T-cell (primary cell): Measurements from ENCODE around the gene KIF12. TPM values are rescaled to one million over a fixed set of nuclear protein-coding genes. Genes with fewer than 3 reads are reported as not detected.

ENCODE experiments used
- ATAC-seq, 4 experiments: fragments of 200-7000 bp in 3 of 4; fragments of 150-1000 bp in 1 of 4; cut with Tn5 transposase; replicated peaks in 1 of 4; 1 replicate in 3 of 4; 2 replicates in 1 of 4; pipeline ENCODE4 v1.10.0; 2021; ENCODE audit warnings: moderate library complexity in 3 of 4, mild to moderate bottlenecking in 2 of 4, moderate number of reproducible peaks in 1 of 4
- CTCF ChIA-PET, 2 donors: fragments of 300-600 bp; sonication (Branson Sonifier 250); formaldehyde crosslinking; loops; one replicate each; lab custom pipeline; 2022; ENCODE audit warnings: antibody characterized with exemption in 2 of 2; lab: Charles Lee
- POLR2A ChIA-PET, 2 donors: fragments of 300-600 bp; sonication (Branson Sonifier 250); formaldehyde crosslinking; loops; one replicate each; lab custom pipeline; 2022; ENCODE audit warnings: antibody characterized with exemption in 2 of 2; lab: Charles Lee
- DNase-seq, 35 experiments: peaks; one replicate each; pipeline versions ENCODE4 v3.0.0 to v3.0.0-alpha.2; 2013 to 2023
- H3K27ac ChIP-seq: one replicate; pipeline ENCODE4 v1.5.1; 2013; ENCODE audit warnings: low read length
- H3K27me3 ChIP-seq, 2 experiments: replicated peaks in 1 of 2; 1 replicate in 1 of 2; 2 replicates in 1 of 2; pipeline versions ENCODE4 v1.6.1 to v1.7.0; 2013; ENCODE audit warnings: low read length in 1 of 2, mixed read lengths in 1 of 2; ENCODE audit not compliant: control insufficient read depth in 2 of 2, insufficient read depth in 2 of 2; ENCODE audit errors: extremely low read depth in 1 of 2
- H3K36me3 ChIP-seq, 2 donors: 1 replicate in 1 of 2; 2 replicates in 1 of 2; pipeline versions ENCODE4 v1.6.1 to v1.7.0; 2013; ENCODE audit warnings: low read length in 1 of 2; ENCODE audit not compliant: control insufficient read depth in 2 of 2, insufficient read depth in 1 of 2; ENCODE audit errors: extremely low read depth in 1 of 2
- H3K4me1 ChIP-seq, 2 experiments: 1 replicate in 1 of 2; 2 replicates in 1 of 2; pipeline versions ENCODE4 v1.6.1 to v1.7.0; 2013; ENCODE audit warnings: low read length in 2 of 2, mixed read lengths in 1 of 2; ENCODE audit not compliant: insufficient read depth in 2 of 2, control insufficient read depth in 1 of 2; ENCODE audit errors: extremely low read depth in 1 of 2
- H3K4me3 ChIP-seq, 2 donors: 1 replicate in 1 of 2; 2 replicates in 1 of 2; pipeline versions ENCODE4 v1.5.1 to v1.7.0; 2013; ENCODE audit warnings: mild to moderate bottlenecking in 2 of 2, low read length in 1 of 2, moderate library complexity in 1 of 2; ENCODE audit not compliant: control insufficient read depth in 1 of 2; ENCODE audit errors: extremely low read depth in 1 of 2
- H3K9me3 ChIP-seq: 2 replicates; pipeline ENCODE4 v1.7.0; 2013
- H3K27ac Mint-ChIP-seq, 2 donors: one replicate each; pipeline ENCODE4 v1.8.0; 2020 to 2021; ENCODE audit warnings: mild to moderate bottlenecking in 2 of 2, mixed read lengths in 2 of 2
- H3K27me3 Mint-ChIP-seq, 2 donors: one replicate each; pipeline ENCODE4 v1.8.0; 2021 to 2022; ENCODE audit warnings: mixed read lengths in 2 of 2
- H3K36me3 Mint-ChIP-seq: one replicate; pipeline ENCODE4 v1.8.0; 2021; ENCODE audit warnings: mixed read lengths
- H3K4me1 Mint-ChIP-seq, 3 donors: one replicate each; pipeline ENCODE4 v1.8.0; 2020 to 2022; ENCODE audit warnings: mixed read lengths in 3 of 3, mild to moderate bottlenecking in 1 of 3
- H3K4me3 Mint-ChIP-seq, 3 donors: one replicate each; pipeline ENCODE4 v1.8.0; 2020 to 2022; ENCODE audit warnings: mild to moderate bottlenecking in 3 of 3, mixed read lengths in 3 of 3, moderate library complexity in 3 of 3
- H3K9me3 Mint-ChIP-seq, 3 donors: one replicate each; pipeline ENCODE4 v1.8.0; 2020 to 2022; ENCODE audit warnings: mixed read lengths in 3 of 3
- WGBS: methylation state at CpG from one replicate; pipeline ENCODE4 v1.1.5; 2013; ENCODE audit warnings: missing lambda C conversion rate; ENCODE audit not compliant: insufficient coverage; 5-methylcytosine and 5-hydroxymethylcytosine counted together
- total RNA-seq, 35 experiments: library from RNA in 6 of 35; stranded (reverse) in 6 of 35; fragments of 120-200 nt in 1 of 35; gene quantifications; one replicate each; pipeline versions ENCODE4 v1.2.1 to v1.2.4 and lab custom pipeline; 2013 to 2026

The KIF12 gene
- total RNA-seq, 5 donors from 2014 or later (not counting 1 experiment from before 2014, with no cell fraction given), result 0.10 TPM; not detected in 4

DNA sequence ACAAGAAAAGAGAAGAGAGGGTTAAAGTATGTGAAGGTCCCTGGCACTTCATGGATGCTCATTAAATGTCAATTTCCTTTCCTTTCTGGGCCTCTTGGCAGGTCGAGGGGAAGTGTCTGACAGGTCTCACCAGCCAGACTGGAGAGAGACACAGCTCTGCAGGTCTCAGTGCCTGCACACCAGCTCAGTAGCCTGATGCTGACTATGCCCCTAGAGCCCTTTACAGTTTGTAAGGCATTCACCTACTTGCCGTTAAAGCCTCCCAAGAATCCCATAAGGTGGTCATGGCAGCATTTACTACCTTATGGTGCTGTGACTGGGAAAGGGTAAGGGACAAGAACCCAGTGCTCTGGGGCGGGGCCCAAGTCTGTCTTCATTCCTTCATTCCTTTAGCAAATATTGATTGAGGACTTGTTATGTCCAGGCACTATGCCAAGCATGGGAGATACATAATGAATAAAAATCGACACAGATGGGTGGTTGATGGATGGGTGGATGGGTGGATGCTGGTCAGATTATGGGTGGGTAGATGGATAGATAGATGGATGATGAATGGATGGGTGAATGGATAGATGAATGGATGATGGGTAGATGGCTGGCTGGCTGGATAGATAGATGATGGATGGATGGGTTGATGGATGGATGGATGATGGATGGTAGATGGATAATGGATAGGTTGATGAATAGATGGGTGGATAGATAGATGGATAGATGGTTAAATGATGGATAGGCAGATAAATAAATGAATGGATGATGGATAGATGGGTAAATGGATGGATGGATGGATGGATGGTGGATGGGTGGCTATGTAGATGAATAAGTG is 21.3 kb upstream of the KIF12 start:
- Mint-ChIP-seq H3K27ac (no peak overlapping the region), H3K9me3 (no peaks in the 10 kb centered on the region), H3K36me3 (no peaks in the 10 kb centered on the region), H3K27me3 (peaks cover 13 to 27% of the 10 kb centered on the region in 2 donors), H3K4me1 (no peaks in the 10 kb centered on the region), H3K4me3 (no peak overlapping the region)
- ChIA-PET CTCF (no interaction called here), POLR2A (no interaction called here)
- Histone ChIP-seq H3K36me3 (no peaks in the 10 kb centered on the region), H3K27me3 (peaks cover 5 to 31% of the 10 kb centered on the region in 2 experiments), H3K4me1 (no peaks in the 10 kb centered on the region), H3K9me3 (no peaks in the 10 kb centered on the region), H3K4me3 (no peak overlapping the region), H3K27ac (no peak overlapping the region)
- WGBS, result 39% methylated on average over 2 of the region's 4 CpGs
- DNase-seq, result no peak
- no peak for ATAC-seq

GRCh38 chr9:114119242-114120191 is 20.4 kb upstream of the KIF12 start:
- 48% methylated on average over 3 of the region's 9 CpGs for WGBS
- H3K27ac Mint-ChIP-seq, result no peak overlapping the region
- no peaks in the 10 kb centered on the region for H3K9me3 Mint-ChIP-seq
- H3K4me3 Mint-ChIP-seq, result no peak overlapping the region
- no peaks in the 10 kb centered on the region for H3K9me3 ChIP-seq
- peaks cover 5 to 25% of the 10 kb centered on the region in 2 experiments for H3K27me3 ChIP-seq
- peaks cover 13 to 27% of the 10 kb centered on the region in 2 donors for H3K27me3 Mint-ChIP-seq
- H3K4me1 Mint-ChIP-seq, result no peaks in the 10 kb centered on the region
- DNase-seq (no peak), ATAC-seq (no peak)
- no peaks in the 10 kb centered on the region for H3K36me3 ChIP-seq
- H3K4me1 ChIP-seq, result no peaks in the 10 kb centered on the region
- no peak overlapping the region for H3K4me3 ChIP-seq
- ChIA-PET CTCF (interaction anchor here in 1 of 2 donors (0.5 kb wide), 1 partner anchor 464 kb away, joined by 4 read pairs; no protein-coding TSS in a partner anchor), POLR2A (no interaction called here)
- no peak overlapping the region for H3K27ac ChIP-seq
- H3K36me3 Mint-ChIP-seq, result no peaks in the 10 kb centered on the region

GRCh38 chr9:114117996-114118830 is 19.1 kb upstream of the KIF12 start:
- Mint-ChIP-seq H3K36me3 (no peaks in the 10 kb centered on the region), H3K27me3 (peaks cover 22 to 34% of the 10 kb centered on the region in 2 donors), H3K9me3 (no peaks in the 10 kb centered on the region), H3K4me1 (no peaks in the 10 kb centered on the region), H3K4me3 (no peak overlapping the region), H3K27ac (no peak overlapping the region)
- Histone ChIP-seq H3K9me3 (no peaks in the 10 kb centered on the region), H3K4me1 (no peaks in the 10 kb centered on the region), H3K36me3 (no peaks in the 10 kb centered on the region), H3K27me3 (peaks cover 5 to 26% of the 10 kb centered on the region in 2 experiments), H3K4me3 (no peak overlapping the region), H3K27ac (no peak overlapping the region)
- CTCF ChIA-PET, result interaction anchor here in 1 of 2 donors (0.5 kb wide), 1 partner anchor 9 kb away, joined by 3 read pairs; no protein-coding TSS in a partner anchor
- no peak for DNase-seq
- ATAC-seq, result no peak
- POLR2A ChIA-PET, result no interaction called here
- WGBS, result 62% methylated on average over 13 of the region's 21 CpGs

DNA sequence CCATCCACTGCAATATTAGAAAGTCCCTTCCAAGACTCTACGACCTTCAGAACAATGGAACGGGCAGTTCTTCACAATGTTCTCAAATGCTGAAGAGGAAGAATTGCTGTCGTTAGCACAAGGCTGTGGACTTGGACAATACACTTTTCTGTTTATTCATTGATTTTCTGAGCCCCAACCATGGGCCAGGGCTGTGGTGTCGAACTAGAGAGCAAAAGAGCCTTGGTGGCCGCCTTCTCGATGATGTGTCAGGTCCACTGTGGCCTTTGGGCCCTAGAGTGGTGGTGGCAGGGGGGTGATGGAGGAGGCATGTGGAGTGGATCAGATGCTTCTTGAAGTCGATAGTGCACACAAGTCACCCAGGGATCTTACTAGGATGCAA is 18.5 kb upstream of the KIF12 start:
- POLR2A ChIA-PET, result no interaction called here
- Histone ChIP-seq H3K27ac (no peak overlapping the region), H3K9me3 (no peaks in the 10 kb centered on the region), H3K4me3 (no peak overlapping the region), H3K4me1 (no peaks in the 10 kb centered on the region), H3K27me3 (peaks cover 5 to 27% of the 10 kb centered on the region in 2 experiments), H3K36me3 (no peaks in the 10 kb centered on the region)
- Mint-ChIP-seq H3K27ac (no peak overlapping the region), H3K4me1 (no peaks in the 10 kb centered on the region), H3K9me3 (no peaks in the 10 kb centered on the region), H3K36me3 (no peaks in the 10 kb centered on the region), H3K27me3 (peaks cover 27 to 39% of the 10 kb centered on the region in 2 donors), H3K4me3 (no peak overlapping the region)
- DNase-seq (no peak), ATAC-seq (no peak)
- 59% methylated on average over 4 of the region's 7 CpGs for WGBS
- CTCF ChIA-PET, result no interaction called here

DNA sequence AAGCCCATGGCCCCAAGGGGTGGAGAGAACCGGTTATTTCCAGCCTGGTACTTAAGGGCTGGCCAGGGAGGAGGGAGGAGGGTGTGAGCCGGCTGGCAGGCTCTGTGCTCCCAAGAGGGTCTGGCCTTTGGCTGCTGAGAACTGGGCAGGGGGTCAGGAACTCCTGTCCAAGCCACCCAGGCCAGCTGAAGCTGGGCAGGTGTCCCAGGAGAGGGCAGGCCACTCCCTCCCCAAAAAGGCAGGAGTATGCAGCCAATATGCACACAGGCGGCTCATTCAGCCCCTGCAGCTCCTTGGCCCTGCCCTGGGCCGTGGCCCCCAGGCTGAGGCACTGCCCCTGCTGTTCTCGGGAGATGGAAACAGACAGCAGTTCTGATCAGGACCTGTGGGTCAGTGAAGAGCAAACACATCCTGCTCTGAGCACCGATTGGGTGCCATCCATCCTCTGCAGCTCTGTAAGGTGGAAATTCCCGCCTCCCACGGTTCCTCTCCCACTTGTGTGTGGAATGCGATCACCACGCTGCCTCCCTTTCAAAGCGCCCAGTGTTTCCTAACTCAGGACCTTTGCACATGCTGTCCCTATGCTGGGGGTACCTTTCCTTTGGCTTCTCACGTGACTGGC is 17.1 kb upstream of the KIF12 start:
- peaks cover 28 to 45% of the 10 kb centered on the region in 2 donors for H3K27me3 Mint-ChIP-seq
- ChIA-PET CTCF (no interaction called here), POLR2A (no interaction called here)
- Histone ChIP-seq H3K4me1 (no peaks in the 10 kb centered on the region), H3K27me3 (peaks cover 5 to 32% of the 10 kb centered on the region in 2 experiments), H3K27ac (no peak overlapping the region), H3K36me3 (no peaks in the 10 kb centered on the region), H3K4me3 (no peak overlapping the region), H3K9me3 (no peaks in the 10 kb centered on the region)
- ATAC-seq, result no peak
- no peak overlapping the region for H3K4me3 Mint-ChIP-seq
- no peaks in the 10 kb centered on the region for H3K9me3 Mint-ChIP-seq
- no peak for DNase-seq
- H3K36me3 Mint-ChIP-seq, result no peaks in the 10 kb centered on the region
- H3K27ac Mint-ChIP-seq, result no peak overlapping the region
- 81% methylated on average over 10 of the region's 12 CpGs for WGBS
- no peaks in the 10 kb centered on the region for H3K4me1 Mint-ChIP-seq
